ENCODE results near the gene UBL4A.
A peak's percentile ranks its signal among the peaks of the same experiment; 100 is the strongest.

The UBL4A gene

GRCh38 chrX:154487518-154488290, 1.3 kb upstream of the UBL4A start:
- no peak overlapping the region for H3K4me3 ChIP-seq (ENCODE audit: low read depth, low read length)
- TF ChIP-seq CTCF (IDR thresholded peaks at IDR 0.05; ENCODE audit: control insufficient read depth, extremely low read depth, insufficient read depth), result no peak
- no peak for DNase-seq (ENCODE audit: low read depth)

GRCh38 chrX:154486052-154486395, 391 bp downstream of the UBL4A start:
- no peak for DNase-seq (ENCODE audit: low read depth)
- TF ChIP-seq CTCF (IDR thresholded peaks at IDR 0.05; ENCODE audit: control insufficient read depth, extremely low read depth, insufficient read depth), result no peak
- peak overlapping the region; percentile 63 for H3K4me3 ChIP-seq (ENCODE audit: low read depth, low read length)

GRCh38 chrX:154485150-154486051, 1.0 kb downstream of the UBL4A start:
- no peak for TF ChIP-seq CTCF (IDR thresholded peaks at IDR 0.05; ENCODE audit: control insufficient read depth, extremely low read depth, insufficient read depth)
- H3K4me3 ChIP-seq (ENCODE audit: low read depth, low read length), result peak overlapping the region; percentile 63
- DNase-seq (ENCODE audit: low read depth), result no peak

- DNase-seq (ENCODE audit: low read depth), result no peak
- no peak for TF ChIP-seq CTCF (IDR thresholded peaks at IDR 0.05; ENCODE audit: control insufficient read depth, extremely low read depth, insufficient read depth)
- no peak overlapping the region for H3K4me3 ChIP-seq (ENCODE audit: low read depth, low read length)
Observed at GRCh38 chrX:154484255-154485149, 1.9 kb downstream of the UBL4A start.

GRCh38 chrX:154483325-154483724, 3.1 kb downstream of the UBL4A start:
- no peak overlapping the region for H3K4me3 ChIP-seq (ENCODE audit: low read depth, low read length)
- TF ChIP-seq CTCF (IDR thresholded peaks at IDR 0.05; ENCODE audit: control insufficient read depth, extremely low read depth, insufficient read depth), result no peak
- DNase-seq (ENCODE audit: low read depth), result no peak

- no peak overlapping the region for H3K4me3 ChIP-seq (ENCODE audit: low read depth, low read length)
- no peak for TF ChIP-seq CTCF (IDR thresholded peaks at IDR 0.05; ENCODE audit: control insufficient read depth, extremely low read depth, insufficient read depth)
- DNase-seq (ENCODE audit: low read depth), result no peak
Observed at GRCh38 chrX:154482786-154483185, 3.6 kb downstream of the UBL4A start.
